Upper lobe of right lung (tissue), 1 donor: Measurements from ENCODE around the gene TCN1. TPM values are rescaled to one million over a fixed set of nuclear protein-coding genes. Genes with fewer than 3 reads are reported as not detected.

ENCODE experiments used
- ATAC-seq: fragments of 200-7000 bp; cut with Tn5 transposase; one replicate; pipeline ENCODE4 v1.9.1; 2020; ENCODE audit warnings: mild to moderate bottlenecking, moderate library complexity
- DNase-seq: peaks from one replicate; pipeline ENCODE4 v3.0.0-alpha.2; 2020
- H3K27ac ChIP-seq: fragments of 200-600 bp; one replicate; pipeline ENCODE4 v1.8.0; 2022
- H3K27me3 ChIP-seq: fragments of 200-600 bp; one replicate; pipeline ENCODE4 v1.8.0; 2022; ENCODE audit warnings: mild to moderate bottlenecking
- H3K36me3 ChIP-seq: fragments of 200-600 bp; one replicate; pipeline ENCODE4 v1.8.0; 2022
- H3K4me1 ChIP-seq: fragments of 200-600 bp; one replicate; pipeline ENCODE4 v1.8.0; 2022
- H3K4me3 ChIP-seq: fragments of 200-600 bp; one replicate; pipeline ENCODE4 v1.8.0; 2022; ENCODE audit warnings: mild to moderate bottlenecking
- H3K9me3 ChIP-seq: fragments of 200-600 bp; one replicate; pipeline ENCODE4 v1.8.0; 2022
- intact Hi-C: fragments of 100-400 bp; cut with DNase I; formaldehyde crosslinking; loops from one replicate; pipeline ENCODE4 v1.11.0; 2022
- total RNA-seq: library from RNA; stranded (reverse); fragmentation: NEBNext Ultra II Directional; extraction: Animal tissue kit (Norgen Biotek cat#: 25700); gene quantifications from one replicate; pipeline ENCODE4 v1.2.1, GENCODE V29; 2021
- TF ChIP-seq, protein P1 (sequence below): fragments of 200-600 bp; IDR thresholded peaks from one replicate; pipeline ENCODE4 v1.8.0; 2022; ENCODE audit warnings: antibody characterized with exemption
- donor health status: DM: no; HTN: yes; CAD: no; lungs with severe emphysema.

TCN1 gene
- total RNA-seq, 1 donor from 2014 or later: not detected

DNA sequence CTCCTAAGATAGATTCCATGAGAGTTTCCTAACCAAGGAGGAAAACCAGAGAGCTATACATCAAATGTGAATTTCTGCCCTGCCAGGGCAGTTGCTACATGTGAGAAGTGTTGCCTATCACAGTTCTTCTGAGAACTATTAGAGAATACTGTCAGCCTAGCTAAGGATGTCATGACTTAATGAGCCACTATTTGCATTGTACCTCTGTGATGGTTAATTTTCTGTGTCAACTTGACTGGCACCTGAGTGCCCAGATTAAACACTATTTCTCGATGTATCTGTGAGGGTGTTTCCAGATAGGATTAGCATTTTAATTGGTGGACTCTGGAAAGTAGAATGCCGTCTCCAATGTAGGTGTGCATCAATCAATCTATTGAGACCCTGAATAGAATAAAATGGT lies 1.7 kb upstream of the TCN1 start:
- Histone ChIP-seq H3K4me1 (no peaks in the 10 kb centered on the region), H3K36me3 (no peaks in the 10 kb centered on the region), H3K4me3 (no peak overlapping the region), H3K27ac (no peak overlapping the region), H3K27me3 (no peaks in the 10 kb centered on the region), H3K9me3 (peaks cover 6% of the 10 kb centered on the region)
- intact Hi-C loops: no loop called here
- DNase-seq (no peak), ATAC-seq (no peak)
- TF ChIP-seq, protein P1, sequence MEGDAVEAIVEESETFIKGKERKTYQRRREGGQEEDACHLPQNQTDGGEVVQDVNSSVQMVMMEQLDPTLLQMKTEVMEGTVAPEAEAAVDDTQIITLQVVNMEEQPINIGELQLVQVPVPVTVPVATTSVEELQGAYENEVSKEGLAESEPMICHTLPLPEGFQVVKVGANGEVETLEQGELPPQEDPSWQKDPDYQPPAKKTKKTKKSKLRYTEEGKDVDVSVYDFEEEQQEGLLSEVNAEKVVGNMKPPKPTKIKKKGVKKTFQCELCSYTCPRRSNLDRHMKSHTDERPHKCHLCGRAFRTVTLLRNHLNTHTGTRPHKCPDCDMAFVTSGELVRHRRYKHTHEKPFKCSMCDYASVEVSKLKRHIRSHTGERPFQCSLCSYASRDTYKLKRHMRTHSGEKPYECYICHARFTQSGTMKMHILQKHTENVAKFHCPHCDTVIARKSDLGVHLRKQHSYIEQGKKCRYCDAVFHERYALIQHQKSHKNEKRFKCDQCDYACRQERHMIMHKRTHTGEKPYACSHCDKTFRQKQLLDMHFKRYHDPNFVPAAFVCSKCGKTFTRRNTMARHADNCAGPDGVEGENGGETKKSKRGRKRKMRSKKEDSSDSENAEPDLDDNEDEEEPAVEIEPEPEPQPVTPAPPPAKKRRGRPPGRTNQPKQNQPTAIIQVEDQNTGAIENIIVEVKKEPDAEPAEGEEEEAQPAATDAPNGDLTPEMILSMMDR: no peak

DNA sequence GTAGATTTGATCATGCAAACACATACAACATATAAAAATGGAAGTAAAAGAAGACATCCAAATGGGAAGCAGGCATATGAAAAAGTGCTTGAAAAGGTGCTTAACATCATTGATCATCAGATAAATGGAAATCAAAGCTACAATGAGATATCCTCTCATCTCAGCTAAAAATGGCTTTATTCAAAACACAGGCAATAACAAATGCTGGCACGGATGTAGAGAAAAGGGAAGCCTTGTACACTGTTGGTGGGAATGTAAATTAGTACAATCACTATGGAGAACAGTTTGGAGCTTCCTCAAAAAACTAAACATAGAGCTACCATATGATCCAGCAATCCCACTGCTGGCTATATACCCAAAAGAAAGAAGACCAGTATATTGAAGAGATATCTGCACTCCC lies 549 bp upstream of the TCN1 start:
- no peaks in the 10 kb centered on the region for H3K4me1 ChIP-seq

GRCh38 chr11:59865031-59865430 lies 1.3 kb downstream of the TCN1 start:
- ATAC-seq (no peak), DNase-seq (no peak)
- Histone ChIP-seq H3K36me3 (no peaks in the 10 kb centered on the region), H3K4me3 (no peak overlapping the region), H3K4me1 (no peaks in the 10 kb centered on the region), H3K27me3 (no peaks in the 10 kb centered on the region), H3K27ac (no peak overlapping the region), H3K9me3 (no peaks in the 10 kb centered on the region)
- intact Hi-C loops: no loop called here
- TF ChIP-seq, protein P1: no peak

More for the DNA sequence above, 549 bp upstream of the TCN1 start:
- ATAC-seq (no peak), DNase-seq (no peak)
- Histone ChIP-seq H3K9me3 (peaks cover 6% of the 10 kb centered on the region), H3K27me3 (no peaks in the 10 kb centered on the region), H3K36me3 (no peaks in the 10 kb centered on the region), H3K27ac (no peak overlapping the region), H3K4me3 (no peak overlapping the region)
- TF ChIP-seq, protein P1: no peak
- intact Hi-C loops: no loop called here

DNA sequence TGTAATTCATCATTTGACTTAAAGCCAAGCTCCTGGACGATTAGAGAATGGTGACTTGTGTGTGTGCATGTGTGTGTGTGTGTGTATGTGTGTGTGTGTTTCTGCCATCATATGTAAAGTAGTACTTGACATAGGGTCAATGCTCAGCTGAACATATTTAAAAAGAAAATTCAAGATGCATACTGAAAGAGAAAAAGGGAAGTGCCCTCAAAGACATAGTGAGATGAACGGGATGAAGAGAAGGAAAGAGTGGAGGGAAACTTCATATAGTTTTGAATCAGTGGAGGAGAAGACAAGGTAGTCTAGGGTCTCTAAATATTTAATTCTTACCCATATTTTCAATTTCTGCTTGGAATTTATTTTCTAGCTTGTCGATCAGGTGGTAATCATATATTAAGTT lies 4.0 kb downstream of the TCN1 start:
- ATAC-seq: no peak
- no peaks in the 10 kb centered on the region for H3K36me3 ChIP-seq
- no peaks in the 10 kb centered on the region for H3K9me3 ChIP-seq
- TF ChIP-seq, protein P1: no peak
- H3K4me1 ChIP-seq: no peaks in the 10 kb centered on the region
- no peak for DNase-seq
- intact Hi-C loops: no loop called here
- no peaks in the 10 kb centered on the region for H3K27me3 ChIP-seq
- H3K27ac ChIP-seq: no peak overlapping the region
- no peak overlapping the region for H3K4me3 ChIP-seq

GRCh38 chr11:59859673-59860072 lies 6.6 kb downstream of the TCN1 start:
- Histone ChIP-seq H3K9me3 (no peaks in the 10 kb centered on the region), H3K4me1 (no peaks in the 10 kb centered on the region), H3K36me3 (no peaks in the 10 kb centered on the region), H3K27ac (no peak overlapping the region), H3K4me3 (no peak overlapping the region), H3K27me3 (no peaks in the 10 kb centered on the region)
- intact Hi-C loops: no loop called here
- TF ChIP-seq, protein P1: no peak
- no peak for DNase-seq
- ATAC-seq: no peak
